Small intestine (tissue), 16 donors: ENCODE measurements around the gene IFRD2. TPM values are rescaled to one million over a fixed set of nuclear protein-coding genes. Genes with fewer than 3 reads are reported as not detected.

ENCODE experiments used
- DNase-seq, 2 donors: peaks; one replicate each; pipeline versions ENCODE4 v3.0.0 to v3.0.0-alpha.2; 2013
- FAIRE-seq: peaks from 2 replicates; lab custom pipeline; 2012; peaks lifted over from hg19 to GRCh38; lab: Jason Lieb, UNC
- H3K27ac ChIP-seq, 3 donors: one replicate each; pipeline ENCODE4 v1.5.1; 2013; ENCODE audit warnings: low read length in 2 of 3, mild to moderate bottlenecking in 2 of 3, control low read depth in 1 of 3, inconsistent platforms in 1 of 3, low read depth in 1 of 3, moderate library complexity in 1 of 3
- H3K27me3 ChIP-seq, 3 donors: one replicate each; pipeline ENCODE4 v1.6.1; 2013; ENCODE audit warnings: low read length in 3 of 3, inconsistent platforms in 1 of 3; ENCODE audit not compliant: control insufficient read depth in 3 of 3, insufficient read depth in 3 of 3
- H3K36me3 ChIP-seq, 3 donors: one replicate each; pipeline ENCODE4 v1.6.1; 2013; ENCODE audit warnings: low read length in 3 of 3, inconsistent platforms in 1 of 3, low read depth in 1 of 3, mild to moderate bottlenecking in 1 of 3, moderate library complexity in 1 of 3; ENCODE audit not compliant: control insufficient read depth in 3 of 3, insufficient read depth in 2 of 3
- H3K4me1 ChIP-seq, 3 donors: one replicate each; pipeline ENCODE4 v1.6.1; 2013; ENCODE audit warnings: low read length in 2 of 3, inconsistent platforms in 1 of 3, low read depth in 1 of 3, mild to moderate bottlenecking in 1 of 3, moderate library complexity in 1 of 3; ENCODE audit not compliant: control insufficient read depth in 3 of 3, insufficient read depth in 2 of 3
- H3K4me3 ChIP-seq, 3 donors: one replicate each; pipeline ENCODE4 v1.5.1; 2013; ENCODE audit warnings: low read length in 3 of 3, control low read depth in 1 of 3, inconsistent platforms in 1 of 3, low read depth in 1 of 3, mild to moderate bottlenecking in 1 of 3, moderate library complexity in 1 of 3
- H3K9me3 ChIP-seq, 2 donors: one replicate each; pipeline ENCODE4 v1.6.1; 2013; ENCODE audit warnings: low read depth in 1 of 2, low read length in 1 of 2; ENCODE audit not compliant: control insufficient read depth in 2 of 2, insufficient read depth in 1 of 2
- WGBS, 3 donors: extraction: QIAGEN DNeasy Blood & Tissue Kit; methylation state at CpG; one replicate each; pipeline ENCODE4 v1.1.7; 2013; 5-methylcytosine and 5-hydroxymethylcytosine counted together
- long read RNA-seq, 10 donors: transcript quantifications; one replicate each; lab custom pipeline, GENCODE V29; 2026
- polyA plus RNA-seq, 4 donors: library from polyadenylated mRNA; stranded (reverse) in 3 of 4; unstranded in 1 of 4; fragments of 200-250 nt in 3 of 4; fragments of 120-200 nt in 1 of 4; gene quantifications; one replicate each; pipeline versions ENCODE4 v1.2.1 to v1.2.3, GENCODE V29; 2013
- donor health status: healthy with polysubstance abuse.
- donor health status: control.
- donor health status: control.
- donor health status: Bipolar disorder and iron deficiency.
- donor health status: healthy.

Gene IFRD2
- polyA plus RNA-seq: 10 to 100 TPM; 46.3 to 93.4 (median 71.0) TPM
- long read RNA-seq, donor 1: 0 reads
- long read RNA-seq, donor 2, transcript IFRD2-202 (12 exons, 2,109 nt): major isoform, 10 of 13 reads
- long read RNA-seq, donor 2, partial matches to known transcripts: 0 of 13 reads
- long read RNA-seq, donor 2, other reads (novel, unspliced or antisense): 0 of 13 reads
- long read RNA-seq, donor 3, transcript IFRD2-202 (12 exons, 2,109 nt): major isoform, 5 of 19 reads
- long read RNA-seq, donor 3, partial matches to known transcripts: 12 of 19 reads
- long read RNA-seq, donor 3, other reads (novel, unspliced or antisense): 0 of 19 reads
- long read RNA-seq, donor 4: 0 reads
- long read RNA-seq, donor 5, partial matches to known transcripts: 0 of 3 reads
- long read RNA-seq, donor 5, other reads (novel, unspliced or antisense): 0 of 3 reads
- long read RNA-seq, donor 6, transcript IFRD2-202 (12 exons, 2,109 nt): major isoform, 6 of 8 reads
- long read RNA-seq, donor 6, partial matches to known transcripts: 0 of 8 reads
- long read RNA-seq, donor 6, other reads (novel, unspliced or antisense): 0 of 8 reads
- long read RNA-seq, donor 7: 0 reads
- long read RNA-seq, donor 8: 0 reads
- long read RNA-seq, donor 9, partial matches to known transcripts: 0 of 2 reads
- long read RNA-seq, donor 9, other reads (novel, unspliced or antisense): 0 of 2 reads
- long read RNA-seq, donor 10, transcript IFRD2-202 (12 exons, 2,109 nt): major isoform, 9 of 16 reads
- long read RNA-seq, donor 10, transcript IFRD2-206 (2 exons, 891 nt): minor isoform, 5 of 16 reads
- long read RNA-seq, donor 10, partial matches to known transcripts: 0 of 16 reads
- long read RNA-seq, donor 10, other reads (novel, unspliced or antisense): 0 of 16 reads

DNA sequence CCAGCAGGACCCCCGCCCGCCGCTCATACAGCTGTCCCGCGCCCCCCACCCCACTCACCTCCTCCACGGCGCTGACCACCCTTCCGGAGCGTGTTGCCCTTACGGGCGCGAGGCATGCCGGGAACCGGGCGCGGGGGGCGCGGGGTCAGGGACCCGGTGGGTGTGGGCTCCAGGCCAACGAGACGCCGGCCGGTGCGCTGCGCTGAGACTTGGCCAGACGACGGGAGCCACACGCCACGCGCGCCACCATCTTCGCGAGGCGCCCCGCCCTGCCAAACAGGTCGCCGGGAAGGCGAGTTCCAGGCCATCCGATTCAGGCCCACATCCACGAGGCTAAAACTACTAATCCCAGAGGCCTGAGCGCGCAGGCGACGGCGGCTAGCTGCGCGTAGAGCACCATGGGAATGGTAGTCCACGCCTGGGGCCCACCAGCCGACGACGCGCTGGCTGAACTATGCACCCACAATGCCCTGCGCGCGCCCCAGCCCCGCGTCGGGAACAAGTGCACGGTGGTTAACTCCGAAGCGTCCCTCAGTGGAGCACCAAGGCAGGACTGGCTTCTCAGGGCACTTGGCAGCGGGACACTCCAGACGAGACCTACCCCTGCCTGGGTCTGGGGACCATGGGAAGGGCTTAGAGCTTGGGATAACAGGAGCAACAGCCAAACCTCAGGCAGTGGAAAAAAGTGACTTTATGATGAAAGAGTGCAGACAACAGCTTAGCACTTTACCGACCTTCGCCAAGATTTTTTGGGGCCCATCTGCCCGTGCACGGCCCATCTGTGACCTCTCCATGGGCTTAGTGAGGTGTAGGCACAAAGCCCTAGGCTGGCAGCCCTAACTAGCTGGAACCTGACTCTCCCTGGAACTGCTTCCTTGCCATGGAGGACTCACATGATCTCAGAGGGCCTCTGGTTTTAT, at the start of gene IFRD2:
Gene IFRD2 (minus strand): TSS at position 271 of the 920 bp plus-strand sequence. CDS start 155 bp downstream, at position 116.
- peak; percentile 98 to 99 for DNase-seq
- Histone ChIP-seq H3K9me3 (no peaks in the 10 kb centered on the region), H3K4me3 (peak within 1 kb of the TSS; percentile 68 to 89 (median 83)), H3K27ac (peak within 1 kb of the TSS; percentile 65 to 93 (median 83)), H3K4me1 (peaks cover 0 to 24% (median 0%) of the 10 kb centered on the region in 3 donors), H3K27me3 (no peaks in the 10 kb centered on the region), H3K36me3 (peaks cover under 1 to 54% (median 6%) of the 10 kb centered on the region in 3 donors)
- 0 to 1% (median 1%) methylated on average over 60 to 67 of the region's 67 CpGs for WGBS, 3 donors
- FAIRE-seq: no peak

DNA sequence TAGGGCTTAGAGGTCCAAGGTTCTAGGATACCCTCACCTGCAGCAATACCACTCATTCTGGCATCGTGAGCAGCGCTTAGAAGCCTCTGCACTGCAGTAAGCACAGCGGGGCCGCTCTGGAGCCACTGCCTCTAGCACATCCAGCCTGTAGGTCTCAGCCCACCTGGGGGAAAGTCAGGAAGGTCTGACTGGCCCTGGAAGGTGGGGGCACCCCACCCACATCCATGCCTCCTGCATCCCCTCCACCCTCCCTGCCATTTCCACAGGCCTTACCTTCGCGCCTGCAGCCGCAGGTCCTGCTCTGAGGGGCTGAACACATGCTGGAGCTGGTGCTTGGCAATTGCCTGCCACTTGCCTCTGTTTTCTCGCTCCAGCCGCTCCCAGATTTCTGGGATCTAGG, 49.3 kb upstream of the IFRD2 start:
- DNase-seq (no peak), FAIRE-seq (no peak)
- Histone ChIP-seq H3K4me1 (peaks cover 0 to 24% (median 0%) of the 10 kb centered on the region in 3 donors), H3K9me3 (no peaks in the 10 kb centered on the region), H3K27me3 (peaks cover 0 to 26% (median 0%) of the 10 kb centered on the region in 3 donors), H3K4me3 (peak overlapping the region in 1 of 3 donors; percentile 27), H3K36me3 (peaks cover 0 to 7% (median 0%) of the 10 kb centered on the region in 3 donors), H3K27ac (peak overlapping the region in 2 of 3 donors; percentile 34 to 88)
- 92 to 96% (median 94%) methylated on average over 9 of the region's 9 CpGs for WGBS, 3 donors

- H3K27me3 ChIP-seq: peaks cover 0 to 26% (median 0%) of the 10 kb centered on the region in 3 donors
- WGBS, 3 donors: 3 to 15% (median 8%) methylated on average over 54 to 85 of the region's 85 CpGs
- peak within 1 kb of the TSS; percentile 18 to 88 (median 73) for H3K27ac ChIP-seq
- FAIRE-seq (no peak), DNase-seq (peak; percentile 71 to 74)
- peaks cover 0 to 7% (median 0%) of the 10 kb centered on the region in 3 donors for H3K36me3 ChIP-seq
- peaks cover 0 to 30% (median 0%) of the 10 kb centered on the region in 3 donors for H3K4me1 ChIP-seq
- no peaks in the 10 kb centered on the region for H3K9me3 ChIP-seq
- peak within 1 kb of the TSS; percentile 27 to 50 (median 48) for H3K4me3 ChIP-seq
These were observed 48.5 kb upstream of the IFRD2 start, which contains the start of gene RASSF1 for GRCh38 chr3:50340448-50341329. RASSF1 (minus strand) TSS chr3:50340836; CDS start chr3:50340805, 31 bp downstream.

- Histone ChIP-seq H3K4me1 (peaks cover 0 to 29% (median 0%) of the 10 kb centered on the region in 3 donors), H3K4me3 (peak overlapping the region; percentile 27 to 50 (median 48)), H3K36me3 (peaks cover 0 to 7% (median 0%) of the 10 kb centered on the region in 3 donors), H3K27ac (peak overlapping the region; percentile 18 to 88 (median 73)), H3K27me3 (peaks cover 0 to 26% (median 0%) of the 10 kb centered on the region in 3 donors), H3K9me3 (no peaks in the 10 kb centered on the region)
- DNase-seq (no peak), FAIRE-seq (no peak)
- WGBS, 3 donors: 21 to 39% (median 27%) methylated on average over 9 of the region's 9 CpGs
These were observed 47.9 kb upstream of the IFRD2 start for GRCh38 chr3:50340147-50340447.

DNA sequence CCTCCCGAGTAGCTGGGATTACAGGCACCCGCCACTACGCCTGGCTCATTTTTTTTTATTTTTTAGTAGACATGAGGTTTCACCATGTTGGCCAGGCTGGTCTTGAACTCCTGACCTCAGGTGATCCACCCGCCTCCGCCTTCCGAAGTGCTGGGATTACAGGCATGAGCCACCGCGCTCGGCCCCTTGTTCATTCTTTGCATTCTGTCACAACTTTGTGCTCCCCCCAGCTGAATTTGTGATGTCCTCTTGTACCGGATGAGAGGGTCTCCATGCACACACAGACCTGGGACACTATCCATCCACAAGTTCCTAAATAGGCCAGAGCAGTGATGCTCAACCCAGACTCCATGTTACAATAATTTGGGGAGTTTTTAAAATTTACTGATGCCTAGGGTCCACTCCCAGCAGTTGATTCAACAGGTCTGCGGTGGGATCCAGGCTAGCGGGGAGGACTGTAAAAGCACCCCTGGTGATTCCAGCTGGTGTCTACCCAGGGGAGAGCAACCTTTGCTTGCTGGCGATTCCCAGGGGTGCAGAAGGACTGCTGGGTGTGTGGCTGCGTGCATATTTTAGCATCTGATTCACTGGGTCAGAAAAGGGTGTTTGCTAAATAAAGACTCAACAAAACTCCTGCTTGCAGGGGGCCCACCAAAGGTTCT, 47.4 kb upstream of the IFRD2 start:
- Histone ChIP-seq H3K27me3 (peaks cover 0 to 26% (median 0%) of the 10 kb centered on the region in 3 donors), H3K27ac (peak overlapping the region; percentile 18 to 88 (median 73)), H3K9me3 (no peaks in the 10 kb centered on the region), H3K4me1 (peaks cover 0 to 30% (median 0%) of the 10 kb centered on the region in 3 donors), H3K36me3 (peaks cover 0 to 8% (median 0%) of the 10 kb centered on the region in 3 donors), H3K4me3 (peak overlapping the region; percentile 27 to 50 (median 48))
- WGBS, 3 donors: 71 to 80% (median 72%) methylated on average over 14 of the region's 14 CpGs
- DNase-seq (no peak), FAIRE-seq (no peak)

- H3K4me1 ChIP-seq: peaks cover 0 to 30% (median 3%) of the 10 kb centered on the region in 3 donors
- peaks cover 0 to 26% (median 0%) of the 10 kb centered on the region in 3 donors for H3K27me3 ChIP-seq
- DNase-seq (no peak), FAIRE-seq (no peak)
- H3K9me3 ChIP-seq: no peaks in the 10 kb centered on the region
- H3K36me3 ChIP-seq: peaks cover 0 to 14% (median 0%) of the 10 kb centered on the region in 3 donors
- 55 to 82% (median 59%) methylated on average over 5 of the region's 5 CpGs for WGBS, 3 donors
- H3K4me3 ChIP-seq: peak overlapping the region in 1 of 3 donors; percentile 24
- H3K27ac ChIP-seq: peak overlapping the region in 2 of 3 donors; percentile 80 to 96
These were observed 46.7 kb upstream of the IFRD2 start for GRCh38 chr3:50338965-50339364.
